ENCODE measurements around the gene TMPRSS13.

TMPRSS13 gene

GRCh38 chr11:117873828-117874125 is 55.4 kb downstream of the TMPRSS13 start:
- no peak overlapping the region for H3K4me3 ChIP-seq (replicated peaks; ENCODE audit: low read depth, low read length)
- DNase-seq (ENCODE audit: extremely low read depth, low read depth), result no peak
- TF ChIP-seq, protein P1, sequence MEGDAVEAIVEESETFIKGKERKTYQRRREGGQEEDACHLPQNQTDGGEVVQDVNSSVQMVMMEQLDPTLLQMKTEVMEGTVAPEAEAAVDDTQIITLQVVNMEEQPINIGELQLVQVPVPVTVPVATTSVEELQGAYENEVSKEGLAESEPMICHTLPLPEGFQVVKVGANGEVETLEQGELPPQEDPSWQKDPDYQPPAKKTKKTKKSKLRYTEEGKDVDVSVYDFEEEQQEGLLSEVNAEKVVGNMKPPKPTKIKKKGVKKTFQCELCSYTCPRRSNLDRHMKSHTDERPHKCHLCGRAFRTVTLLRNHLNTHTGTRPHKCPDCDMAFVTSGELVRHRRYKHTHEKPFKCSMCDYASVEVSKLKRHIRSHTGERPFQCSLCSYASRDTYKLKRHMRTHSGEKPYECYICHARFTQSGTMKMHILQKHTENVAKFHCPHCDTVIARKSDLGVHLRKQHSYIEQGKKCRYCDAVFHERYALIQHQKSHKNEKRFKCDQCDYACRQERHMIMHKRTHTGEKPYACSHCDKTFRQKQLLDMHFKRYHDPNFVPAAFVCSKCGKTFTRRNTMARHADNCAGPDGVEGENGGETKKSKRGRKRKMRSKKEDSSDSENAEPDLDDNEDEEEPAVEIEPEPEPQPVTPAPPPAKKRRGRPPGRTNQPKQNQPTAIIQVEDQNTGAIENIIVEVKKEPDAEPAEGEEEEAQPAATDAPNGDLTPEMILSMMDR (IDR thresholded peaks at IDR 0.05; ENCODE audit: low read depth, low read length, missing control alignments), result no peak

- DNase-seq (ENCODE audit: extremely low read depth, low read depth), result no peak
- TF ChIP-seq, protein P1 (IDR thresholded peaks at IDR 0.05; ENCODE audit: low read depth, low read length, missing control alignments), result no peak
Observed at GRCh38 chr11:117872975-117873827, 56.0 kb downstream of the TMPRSS13 start.

GRCh38 chr11:117872420-117872961 is 56.7 kb downstream of the TMPRSS13 start:
- DNase-seq (ENCODE audit: extremely low read depth, low read depth), result no peak
- no peak overlapping the region for H3K4me3 ChIP-seq (replicated peaks; ENCODE audit: low read depth, low read length)
- TF ChIP-seq, protein P1 (IDR thresholded peaks at IDR 0.05; ENCODE audit: low read depth, low read length, missing control alignments), result no peak

More at GRCh38 chr11:117872975-117873827, 56.0 kb downstream of the TMPRSS13 start:
- H3K4me3 ChIP-seq (replicated peaks; ENCODE audit: low read depth, low read length), result no peak overlapping the region

GRCh38 chr11:117871784-117872183 is 57.4 kb downstream of the TMPRSS13 start:
- TF ChIP-seq, protein P1 (IDR thresholded peaks at IDR 0.05; ENCODE audit: low read depth, low read length, missing control alignments), result no peak
- H3K4me3 ChIP-seq (replicated peaks; ENCODE audit: low read depth, low read length), result no peak overlapping the region
- no peak for DNase-seq (ENCODE audit: extremely low read depth, low read depth)

GRCh38 chr11:117871160-117871559 is 58.0 kb downstream of the TMPRSS13 start:
- TF ChIP-seq, protein P1 (IDR thresholded peaks at IDR 0.05; ENCODE audit: low read depth, low read length, missing control alignments), result no peak
- no peak for DNase-seq (ENCODE audit: extremely low read depth, low read depth)
- no peak overlapping the region for H3K4me3 ChIP-seq (replicated peaks; ENCODE audit: low read depth, low read length)

DNA sequence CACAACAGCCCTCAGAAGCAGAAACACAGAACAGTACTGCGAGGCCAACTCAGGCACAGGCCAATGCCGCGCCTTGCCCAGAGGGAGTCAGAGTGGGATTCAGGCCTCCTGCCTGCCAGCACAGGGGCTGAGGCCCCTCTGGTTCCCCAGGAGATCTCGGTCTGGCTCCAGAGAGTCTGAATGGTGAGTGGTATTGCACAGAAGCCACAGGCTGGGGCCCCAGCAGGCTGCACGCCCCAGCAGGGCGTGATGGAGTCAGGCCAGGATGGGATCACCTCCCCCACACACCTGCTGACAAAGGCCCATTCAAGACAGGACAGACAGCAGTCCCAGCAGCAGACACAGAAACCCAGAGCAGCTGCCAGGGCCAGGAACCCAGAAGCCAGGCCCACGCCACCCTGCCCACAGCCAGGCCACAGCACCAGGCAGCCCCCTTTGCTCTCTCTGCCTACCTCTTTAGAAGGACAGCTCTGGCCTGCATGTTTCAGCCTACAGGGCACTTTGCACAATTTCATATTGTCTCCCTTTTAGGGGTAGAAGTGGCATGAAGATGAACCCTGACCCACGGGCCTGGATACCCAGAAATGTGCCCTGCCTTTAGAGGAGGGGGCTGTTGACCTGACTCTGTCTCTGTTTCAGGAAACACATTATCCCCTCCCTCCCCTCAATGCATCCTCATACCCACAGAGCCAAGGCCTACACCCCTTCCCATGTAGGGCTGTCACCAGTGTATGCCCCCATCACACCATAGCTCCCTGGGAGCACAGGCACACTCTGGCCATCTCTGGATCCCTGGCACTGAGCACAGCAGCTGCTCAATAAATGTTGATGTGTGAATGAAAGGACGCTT is 58.9 kb downstream of the TMPRSS13 start:
- TF ChIP-seq, protein P1 (IDR thresholded peaks at IDR 0.05; ENCODE audit: low read depth, low read length, missing control alignments), result no peak
- H3K4me3 ChIP-seq (replicated peaks; ENCODE audit: low read depth, low read length), result no peak overlapping the region
- DNase-seq (ENCODE audit: extremely low read depth, low read depth), result no peak
